G401 (cell line): Measurements from ENCODE around the gene RPS18. TPM values are rescaled to one million over a fixed set of nuclear protein-coding genes. Genes with fewer than 3 reads are reported as not detected.

Experiments used
- DNase-seq: peaks from one replicate; pipeline ENCODE4 v3.0.0-alpha.2; 2015; ENCODE audit warnings: low spot score
- in situ Hi-C: cut with HindIII; loops from 2 replicates; pipeline ENCODE4 v1.10.0; 2016; ENCODE audit warnings: low sequenced_read_pairs, mixed read lengths
- total RNA-seq: library from RNA; depleted of rRNA; stranded (reverse); fragments of >200 nt; shearing (Covaris generic); gene quantifications from 2 replicates; pipeline ENCODE4 v1.2.3, GENCODE V29; 2014

Gene RPS18
- total RNA-seq, 1 experiment from 2014 or later: 3,510 TPM

DNA sequence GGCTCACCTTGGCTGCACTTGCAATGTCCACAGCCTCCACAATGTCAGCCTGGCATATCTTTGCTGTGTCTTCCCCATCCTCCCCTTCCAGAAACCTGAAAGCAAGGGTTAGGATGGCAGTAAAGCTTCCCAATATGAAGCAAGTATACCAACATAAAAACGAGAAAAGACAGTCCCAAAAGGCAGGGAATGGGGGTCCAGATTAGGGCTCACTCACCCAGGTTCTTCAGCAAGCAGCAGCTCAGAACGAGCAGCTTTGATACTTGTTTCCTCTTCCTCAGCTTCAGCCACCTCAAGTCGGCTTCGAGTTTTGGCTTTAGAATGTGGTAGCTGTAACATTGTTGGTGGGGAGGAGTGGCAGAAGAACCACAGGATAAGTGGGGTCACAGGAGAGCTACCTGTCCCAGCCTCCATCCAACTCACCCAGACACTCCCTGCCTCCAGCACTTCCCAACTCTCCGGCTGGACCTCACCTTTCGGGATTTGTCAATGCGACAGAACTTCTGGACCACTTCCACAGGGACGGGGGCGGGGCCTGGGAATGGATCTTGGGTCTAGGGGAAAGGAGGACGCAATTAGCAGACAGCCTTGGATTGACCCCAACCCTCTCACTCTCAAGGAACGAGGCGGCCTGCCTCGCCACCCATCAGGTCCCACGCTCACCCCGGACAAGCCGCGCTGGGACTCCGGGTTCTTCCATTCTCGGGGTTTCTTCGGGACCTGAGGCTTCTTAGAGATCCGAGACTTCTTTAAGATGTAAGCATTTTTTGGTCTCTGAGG lies 16.5 kb downstream of the RPS18 start:
- DNase-seq: no peak
- in situ Hi-C loops: no loop called here

- in situ Hi-C loops: no loop called here
- DNase-seq: peak; percentile 98
Measured at GRCh38 chr6:33288921-33289783, 17.3 kb downstream of the RPS18 start, which contains the start of the genes PFDN6 and WDR46. PFDN6 (plus strand) TSS chr6:33289601; CDS start chr6:33289857, 256 bp downstream. WDR46 (minus strand) TSS chr6:33289239; CDS start chr6:33289170, 69 bp downstream.

DNA sequence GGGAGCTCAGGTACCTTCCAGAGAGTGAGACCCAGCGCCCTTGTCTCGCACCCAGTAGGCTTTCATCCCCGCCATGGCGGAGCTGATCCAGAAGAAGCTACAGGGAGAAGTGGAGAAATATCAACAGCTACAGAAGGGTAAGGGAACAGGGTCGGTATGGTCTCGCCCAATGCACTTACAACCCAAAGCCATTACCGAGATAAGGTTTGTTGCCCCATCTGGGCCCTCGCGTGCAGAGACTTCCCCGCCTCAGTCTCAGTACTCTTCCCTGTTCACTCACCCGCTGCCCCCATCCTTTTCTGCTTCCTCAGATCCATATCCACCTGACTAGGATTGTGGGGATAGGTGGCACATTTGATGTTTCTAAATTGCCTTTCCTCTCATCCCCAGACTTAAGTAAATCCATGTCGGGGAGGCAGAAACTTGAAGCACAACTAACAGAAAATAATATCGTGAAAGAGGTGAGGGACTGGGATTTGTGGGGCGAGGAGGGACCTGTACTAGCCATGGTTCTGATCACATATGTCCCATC lies 18.0 kb downstream of the RPS18 start:
- DNase-seq: no peak
- in situ Hi-C loops: no loop called here

DNA sequence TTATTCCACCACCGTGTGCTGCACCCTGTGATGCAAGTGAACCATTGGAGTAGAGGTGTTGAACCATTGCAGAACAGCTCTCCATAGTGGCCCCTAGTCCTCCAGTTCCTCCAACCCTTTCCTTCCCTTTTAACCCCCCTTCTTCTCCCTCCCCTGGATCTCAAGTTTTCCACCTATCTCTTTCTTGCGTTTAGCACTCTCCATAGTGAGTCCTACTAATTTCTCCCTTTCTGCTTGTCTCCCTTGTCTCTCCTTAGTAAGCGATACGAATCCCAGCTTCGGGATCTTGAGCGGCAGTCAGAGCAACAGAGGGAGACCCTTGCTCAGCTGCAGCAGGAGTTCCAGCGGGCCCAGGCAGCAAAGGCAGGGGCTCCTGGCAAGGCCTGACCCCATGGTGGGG lies 18.6 kb downstream of the RPS18 start:
- in situ Hi-C loops: no loop called here
- DNase-seq: no peak

- in situ Hi-C loops: no loop called here
Measured at GRCh38 chr6:33292996-33293682, 21.3 kb downstream of the RPS18 start.

DNA sequence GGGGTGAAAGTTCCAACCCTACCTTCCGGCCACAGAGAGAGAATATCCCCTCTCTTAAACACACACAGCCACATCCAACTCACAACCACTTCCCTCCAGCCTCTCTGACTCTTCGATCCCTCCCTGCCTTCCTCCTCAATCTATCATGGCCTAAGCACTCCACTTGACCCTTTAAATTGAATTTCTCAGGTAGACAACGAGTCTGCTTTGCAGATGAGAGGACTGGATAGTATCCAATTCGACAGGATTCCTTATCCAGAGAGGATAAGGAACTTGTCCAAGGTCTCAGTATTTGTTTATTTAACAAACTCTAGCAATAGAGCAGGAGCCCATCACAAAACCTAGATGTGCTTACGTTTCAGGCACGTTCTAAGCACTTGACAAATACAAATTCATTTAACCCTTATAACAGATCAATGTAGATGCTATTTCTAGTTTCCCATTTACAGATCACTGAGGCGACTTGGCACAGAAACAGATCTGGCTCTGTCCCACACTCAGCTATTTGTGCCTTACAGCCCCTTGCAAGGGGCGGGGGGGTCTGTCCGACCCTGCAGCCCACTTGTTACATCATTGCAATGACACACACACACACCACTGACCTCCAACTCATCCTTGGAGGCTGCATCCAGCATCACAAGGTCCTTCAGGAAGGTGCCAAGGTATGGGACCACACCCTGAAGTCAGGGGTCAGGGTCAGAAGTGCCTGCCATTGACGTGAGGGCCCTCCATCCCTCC lies 22.4 kb downstream of the RPS18 start:
- in situ Hi-C loops: no loop called here
- no peak for DNase-seq

More at GRCh38 chr6:33292996-33293682, 21.3 kb downstream of the RPS18 start:
- no peak for DNase-seq

DNA sequence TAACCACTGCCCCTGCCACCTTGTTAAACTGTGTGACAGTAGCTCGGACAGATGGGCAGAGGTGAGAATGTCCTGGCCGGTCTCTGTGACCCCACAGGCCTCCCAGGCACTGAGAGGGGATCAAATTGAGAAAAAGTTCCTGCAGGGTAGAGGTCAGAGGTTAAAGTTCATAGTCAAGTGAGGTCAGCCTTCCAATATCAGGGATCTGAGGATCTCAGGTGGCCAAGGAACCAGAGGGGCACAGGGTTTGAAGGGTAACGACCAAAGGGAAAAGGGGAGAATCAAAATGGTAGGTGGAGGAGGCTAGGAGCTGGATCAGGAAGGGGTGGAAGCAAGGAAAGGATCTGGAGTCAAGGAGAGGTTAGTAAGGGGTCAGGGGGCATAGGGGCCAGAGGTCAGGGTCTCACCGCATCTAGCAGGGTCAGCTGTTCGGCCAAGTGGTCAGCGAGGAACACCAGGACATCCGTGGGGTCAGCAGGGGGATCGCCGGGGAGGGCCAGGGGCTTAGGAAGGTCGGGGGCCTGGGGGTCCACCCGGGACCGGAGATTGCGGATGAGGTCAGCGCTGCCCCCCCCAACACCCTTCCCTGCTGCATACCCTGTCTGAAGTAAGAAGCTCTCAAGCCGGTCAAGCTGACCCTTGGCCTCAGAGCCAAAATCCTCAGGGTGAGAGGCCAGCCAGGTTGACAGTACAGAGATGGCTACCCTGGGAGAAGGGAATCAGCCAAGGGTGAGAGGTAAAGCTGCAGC lies 23.9 kb downstream of the RPS18 start:
- DNase-seq: no peak
- in situ Hi-C loops: no loop called here

DNA sequence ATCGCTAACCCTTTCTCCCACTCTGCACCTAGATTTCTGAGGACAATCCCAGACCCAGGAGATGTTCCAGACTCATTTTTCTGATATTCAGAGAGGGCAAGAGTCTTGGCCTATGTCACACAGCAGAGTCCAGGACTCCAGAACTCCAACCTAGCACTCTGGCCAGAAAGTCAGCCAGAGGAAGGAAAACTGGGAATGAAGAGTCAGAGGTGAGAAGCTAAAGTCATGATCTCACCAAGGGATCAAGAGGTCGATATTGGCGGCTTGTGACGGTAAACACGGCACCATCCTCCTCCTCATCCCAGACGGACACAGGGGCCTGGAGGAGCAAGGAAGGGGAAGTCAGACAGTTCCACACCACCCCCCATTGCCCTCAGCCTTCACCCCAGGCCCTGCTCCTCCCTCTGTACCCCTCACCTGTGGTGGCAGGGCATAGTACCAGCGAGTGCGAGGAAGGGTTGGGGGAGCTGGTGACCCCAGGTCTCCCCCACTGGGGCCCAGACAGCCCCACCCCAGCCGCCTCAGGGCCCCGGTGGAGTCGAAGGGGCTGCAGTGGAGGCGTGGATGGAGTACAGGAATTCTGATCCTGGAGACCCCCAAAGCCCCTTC lies 25.0 kb downstream of the RPS18 start:
- in situ Hi-C loops: no loop called here
- no peak for DNase-seq

DNA sequence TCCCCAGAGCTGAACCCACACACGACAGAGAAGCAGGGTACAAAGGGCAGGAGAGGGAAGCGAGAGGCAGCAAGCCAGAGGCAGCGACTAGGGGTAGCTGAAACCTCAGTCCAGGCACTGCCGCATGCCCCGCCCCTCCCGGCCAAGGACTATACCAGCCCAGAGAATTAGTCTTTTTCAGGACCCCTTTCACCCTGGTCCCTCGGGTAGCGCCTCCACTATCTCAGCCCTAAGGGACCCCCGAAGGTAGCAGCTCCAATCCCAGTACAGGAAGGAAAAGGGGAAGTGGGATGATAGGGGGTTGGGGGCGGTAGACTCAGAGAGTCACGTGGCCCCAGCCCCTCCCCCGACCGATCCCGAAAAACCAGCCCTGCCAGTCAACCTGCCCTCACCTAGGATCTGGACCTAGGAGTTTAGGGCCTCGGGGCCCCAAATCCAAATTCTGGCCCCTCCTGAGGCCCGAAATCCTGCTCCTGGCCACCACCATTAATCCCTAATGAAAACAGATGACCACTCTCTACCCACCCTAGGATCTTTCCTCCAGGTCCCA lies 25.6 kb downstream of the RPS18 start:
- in situ Hi-C loops: no loop called here
- DNase-seq: peak; percentile 19

DNA sequence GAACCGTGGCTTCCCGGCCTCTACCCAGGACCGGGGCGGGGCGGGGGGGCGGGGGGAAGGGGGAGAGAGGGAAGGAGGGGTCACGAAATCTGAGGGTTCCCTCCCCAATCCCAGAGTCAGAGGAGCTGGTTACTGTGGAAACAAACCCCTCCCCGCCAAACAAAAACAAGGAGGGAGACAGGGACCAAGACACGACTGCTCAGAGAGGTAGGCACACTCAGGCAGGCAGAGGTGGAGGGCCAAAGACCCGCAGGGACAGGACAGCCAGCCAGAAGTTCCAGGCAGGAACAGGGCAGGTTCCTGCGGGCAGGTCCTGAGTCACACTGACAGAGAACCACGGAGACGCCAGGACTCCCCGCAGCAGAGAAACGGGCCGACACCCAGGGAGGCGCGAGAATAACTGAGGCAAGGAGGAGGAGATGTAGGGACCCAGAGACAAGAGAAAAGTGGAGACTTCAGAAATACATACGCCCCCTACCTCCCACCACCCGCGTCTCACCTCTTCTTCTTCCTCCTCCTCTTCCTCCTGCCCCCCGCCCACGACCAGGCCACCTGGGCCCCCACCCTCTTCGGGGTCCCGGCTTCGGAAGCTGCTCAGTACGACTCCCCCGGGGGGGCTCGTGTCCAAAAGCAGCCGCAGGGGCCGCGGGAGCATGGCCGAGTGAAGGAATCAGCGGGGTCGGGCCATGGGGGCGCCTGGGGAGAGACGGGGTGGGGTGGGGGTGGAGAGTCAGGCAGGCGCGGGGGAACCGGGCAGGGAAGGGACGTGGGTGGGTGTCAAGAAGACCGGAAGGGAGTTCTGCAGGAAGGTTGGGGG lies 26.3 kb downstream of the RPS18 start:
- in situ Hi-C loops: no loop called here
- peak; percentile 81 for DNase-seq

DNA sequence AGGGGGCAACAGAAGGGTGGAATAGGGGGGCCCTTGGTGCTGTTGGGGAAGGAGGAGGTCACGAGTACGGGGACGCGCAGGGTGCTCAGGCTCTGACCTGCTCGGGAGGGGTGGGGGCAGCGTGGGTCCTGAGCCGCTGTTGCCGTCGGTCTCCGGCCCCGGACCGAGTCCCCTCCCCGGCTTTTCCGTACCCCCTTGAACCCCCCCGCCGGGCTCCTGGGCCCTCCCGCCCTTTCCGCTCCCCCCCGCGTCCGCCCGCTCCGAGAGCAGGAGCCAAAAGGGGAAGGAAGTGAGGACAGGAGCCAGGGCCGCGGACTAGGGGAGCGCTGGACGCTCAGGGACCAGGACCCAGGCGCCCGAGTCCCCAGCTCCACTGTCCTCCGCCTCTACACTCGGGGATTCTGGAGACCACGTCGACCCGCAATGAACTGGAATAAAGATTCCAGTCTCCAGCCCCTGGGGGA lies 26.9 kb downstream of the RPS18 start, which contains the start of gene RGL2:
RGL2 (minus strand) TSS at position 170 of the 464 bp plus-strand sequence. CDS start 332 bp downstream, outside the sequence.
- peak; percentile 64 for DNase-seq
- in situ Hi-C loops: no loop called here

GRCh38 chr6:33299237-33299944 lies 27.5 kb downstream of the RPS18 start:
- in situ Hi-C loops: no loop called here
- peak; percentile 92 for DNase-seq

- no peak for DNase-seq
- in situ Hi-C loops: no loop called here
Measured at GRCh38 chr6:33301877-33302276, 30.0 kb downstream of the RPS18 start.

DNA sequence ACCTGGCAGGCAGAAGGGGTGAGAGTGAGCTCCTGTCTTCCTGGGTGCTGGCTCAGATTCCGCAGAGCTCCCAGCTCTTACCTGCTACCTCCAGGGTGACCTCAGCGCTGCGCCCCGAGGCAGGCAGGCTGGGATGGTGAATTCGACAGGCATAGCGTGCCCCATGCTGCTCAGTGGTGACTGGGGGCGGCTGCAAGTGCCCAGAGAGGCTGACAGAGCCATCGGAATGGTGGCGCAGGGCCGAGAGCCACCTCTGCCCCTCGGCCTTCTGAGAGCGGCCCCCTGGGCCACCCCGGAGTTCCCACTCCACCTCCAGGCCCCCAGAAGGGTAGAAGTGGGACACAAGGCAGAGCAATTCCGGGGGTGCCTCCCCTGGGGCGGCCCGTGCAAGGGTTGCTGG lies 32.3 kb downstream of the RPS18 start:
- DNase-seq: no peak
- in situ Hi-C loops: no loop called here

GRCh38 chr6:33305052-33305451 lies 33.2 kb downstream of the RPS18 start:
- DNase-seq: peak; percentile 29
- in situ Hi-C loops: no loop called here

GRCh38 chr6:33306356-33306755 lies 34.5 kb downstream of the RPS18 start:
- in situ Hi-C loops: no loop called here
- no peak for DNase-seq
